Tongue (tissue), 2 donors: ENCODE data around the gene NEK5. TPM values are rescaled to one million over a fixed set of nuclear protein-coding genes. Genes with fewer than 3 reads are reported as not detected.
"Not testable (repeated sequence)": the region's sequence is repeated elsewhere in the genome, so short reads cannot be mapped to it uniquely, and the experiment has no call there.

ENCODE experiments used
- DNase-seq: peaks from one replicate; pipeline ENCODE4 v3.0.0-alpha.2; 2015
- total RNA-seq: library from RNA; depleted of rRNA; stranded (reverse); fragments of >200 nt; gene quantifications from one replicate; pipeline ENCODE4 v1.2.3, GENCODE V29; 2014

Gene NEK5
- total RNA-seq, 1 donor from 2014 or later = 0.72 TPM

DNA sequence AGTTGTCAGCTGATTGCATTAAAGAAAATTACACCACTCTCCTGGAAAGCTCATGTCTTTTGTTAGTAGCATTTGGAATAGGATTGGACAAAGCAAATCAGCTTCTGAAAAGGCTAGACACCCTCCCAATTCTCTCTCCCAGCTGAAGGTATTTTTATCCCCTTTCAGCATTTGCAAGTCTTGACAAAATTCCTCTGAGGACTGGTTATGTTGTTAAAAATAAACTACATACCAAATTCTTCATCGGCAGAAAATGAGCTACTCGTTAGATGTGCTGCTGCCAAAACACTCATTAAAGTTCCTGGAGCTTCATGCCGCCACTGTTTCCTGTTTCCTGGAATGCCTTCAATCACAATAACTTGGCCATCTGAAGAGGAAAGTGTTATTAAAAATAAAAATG is 67.3 kb downstream of the NEK5 start:
- DNase-seq = peak; percentile 11

DNA sequence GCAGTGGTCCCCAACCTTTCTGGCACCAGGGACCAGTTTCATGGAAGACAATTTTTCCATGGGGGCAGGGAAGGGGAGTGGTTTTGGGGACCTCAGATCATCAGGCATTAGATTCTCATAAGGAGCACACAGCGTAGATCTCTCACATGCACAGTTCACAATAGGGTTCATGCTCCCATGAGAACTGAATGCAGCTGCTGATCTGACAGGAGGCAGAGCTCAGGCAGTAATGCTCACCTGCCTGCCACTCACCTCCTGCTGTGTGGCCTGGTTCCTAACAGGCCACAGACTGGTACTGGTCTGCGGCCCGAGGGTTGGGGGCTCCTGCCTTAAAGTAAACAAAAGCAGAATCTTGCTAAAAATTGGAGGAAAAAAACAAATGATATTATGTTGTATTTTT is 67.8 kb downstream of the NEK5 start:
- not testable (repeated sequence) for DNase-seq

DNA sequence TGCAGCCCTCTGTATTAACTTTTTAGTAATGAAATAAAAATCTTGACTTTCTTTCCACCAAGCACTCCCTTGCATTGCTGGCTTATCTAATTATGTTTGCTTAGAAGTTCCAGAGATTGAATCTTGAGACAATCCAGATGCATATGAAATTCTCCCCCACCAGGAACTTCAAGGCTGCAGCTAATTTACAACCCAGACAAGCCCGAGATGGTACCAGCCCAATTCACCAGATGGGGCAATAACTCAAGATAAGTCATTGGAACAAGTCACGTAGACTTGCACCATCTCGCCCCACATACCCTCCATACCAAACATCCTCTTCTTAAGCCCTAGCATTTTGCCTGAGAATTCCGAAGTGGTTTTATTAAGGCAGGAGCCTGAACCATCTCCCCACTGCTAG is 75.4 kb downstream of the NEK5 start:
- DNase-seq = no peak

DNA sequence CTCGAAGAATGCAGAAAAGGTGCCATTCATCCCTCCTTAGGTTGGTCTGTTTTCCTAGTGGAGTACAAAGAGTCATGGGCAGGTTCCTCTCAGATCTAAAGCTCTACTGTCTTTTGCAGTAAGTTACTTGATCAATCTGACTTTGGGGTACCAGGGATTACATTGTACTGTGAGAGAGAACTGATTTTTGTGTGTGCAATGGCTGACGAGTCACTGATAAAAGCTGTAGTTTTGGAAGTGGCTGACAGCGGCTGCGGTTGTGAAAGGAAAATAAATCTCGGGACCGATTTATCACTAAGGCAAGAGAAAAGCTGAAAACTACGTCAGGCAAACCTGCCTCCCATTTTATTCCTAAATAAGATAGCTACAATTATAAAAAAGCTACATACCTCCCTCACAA is 77.5 kb downstream of the NEK5 start:
- no peak for DNase-seq

DNA sequence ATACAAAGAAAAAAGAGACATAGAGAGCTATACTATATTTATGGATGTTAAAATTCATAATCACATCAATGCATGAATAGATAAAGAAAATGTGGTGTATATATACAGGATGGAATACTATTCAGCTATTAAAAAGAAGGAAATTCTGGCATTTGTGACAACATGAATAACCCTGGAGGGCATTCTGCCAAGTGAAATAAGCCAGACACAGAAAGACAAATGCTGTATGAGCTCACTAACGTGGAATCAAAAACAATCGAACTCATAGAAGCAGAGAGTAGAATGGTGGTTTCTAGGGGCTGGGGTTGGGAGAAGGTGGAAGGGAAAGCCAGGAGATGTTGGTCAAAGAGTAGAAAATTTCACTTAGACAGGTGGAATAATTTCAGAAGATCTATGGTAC is 80.4 kb downstream of the NEK5 start:
- no peak for DNase-seq

DNA sequence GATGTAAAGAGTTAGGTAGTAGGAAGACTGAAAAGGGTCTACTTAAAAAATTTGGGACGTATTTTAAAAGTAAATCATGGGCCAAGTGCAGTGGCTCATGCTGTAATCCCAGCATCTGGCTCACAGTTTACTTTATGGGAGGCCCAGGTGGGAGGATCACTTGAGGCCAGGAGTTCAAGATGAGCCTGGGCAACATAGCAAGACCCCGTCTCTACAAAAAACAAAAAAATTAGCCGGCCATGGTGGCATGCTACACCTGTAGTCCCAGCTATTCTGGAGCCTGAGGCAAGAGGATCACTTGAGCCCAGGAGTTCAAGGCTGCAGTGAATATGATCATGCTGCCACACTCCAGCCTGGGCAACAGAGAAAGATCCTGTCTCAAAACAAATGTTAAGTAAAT is 81.4 kb downstream of the NEK5 start:
- DNase-seq = no peak

DNA sequence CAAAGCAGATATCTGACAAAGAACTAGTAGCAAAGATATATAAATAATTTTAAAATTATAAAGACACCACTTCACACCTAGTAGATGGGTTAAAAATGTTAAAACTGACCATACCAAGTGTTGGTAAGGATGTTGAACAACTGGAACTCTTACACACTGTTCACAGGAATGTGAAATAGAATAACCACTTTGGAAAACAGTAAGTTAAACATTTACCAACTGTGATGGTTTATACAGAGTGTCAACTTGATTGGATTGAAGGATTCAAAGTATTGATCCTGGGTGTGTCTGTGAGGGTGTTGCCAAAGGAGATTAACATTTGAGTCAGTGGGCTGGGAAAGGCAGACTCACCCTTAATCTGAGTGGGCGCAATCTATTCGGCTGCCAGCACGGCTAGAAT is 85.2 kb downstream of the NEK5 start:
- DNase-seq = no peak

DNA sequence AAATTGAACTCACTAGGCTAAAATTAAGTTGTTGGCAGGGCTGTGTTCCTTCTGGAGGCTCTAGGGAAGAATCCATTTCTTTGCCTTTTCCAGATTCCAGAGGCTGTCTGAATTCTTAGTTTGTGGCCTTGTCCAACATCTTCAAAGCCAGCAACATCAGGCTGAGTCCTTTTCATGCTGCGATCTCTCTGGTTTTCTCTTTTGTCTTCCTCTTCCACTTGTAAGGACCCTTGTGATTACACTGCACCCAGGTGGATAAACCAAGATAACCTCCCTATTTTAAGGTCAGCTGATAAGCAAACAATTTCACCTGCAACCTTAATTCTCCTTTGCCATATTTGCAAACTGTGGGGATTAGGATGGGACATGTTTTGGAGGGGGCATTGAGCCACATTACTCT is 92.8 kb downstream of the NEK5 start:
- DNase-seq = no peak

DNA sequence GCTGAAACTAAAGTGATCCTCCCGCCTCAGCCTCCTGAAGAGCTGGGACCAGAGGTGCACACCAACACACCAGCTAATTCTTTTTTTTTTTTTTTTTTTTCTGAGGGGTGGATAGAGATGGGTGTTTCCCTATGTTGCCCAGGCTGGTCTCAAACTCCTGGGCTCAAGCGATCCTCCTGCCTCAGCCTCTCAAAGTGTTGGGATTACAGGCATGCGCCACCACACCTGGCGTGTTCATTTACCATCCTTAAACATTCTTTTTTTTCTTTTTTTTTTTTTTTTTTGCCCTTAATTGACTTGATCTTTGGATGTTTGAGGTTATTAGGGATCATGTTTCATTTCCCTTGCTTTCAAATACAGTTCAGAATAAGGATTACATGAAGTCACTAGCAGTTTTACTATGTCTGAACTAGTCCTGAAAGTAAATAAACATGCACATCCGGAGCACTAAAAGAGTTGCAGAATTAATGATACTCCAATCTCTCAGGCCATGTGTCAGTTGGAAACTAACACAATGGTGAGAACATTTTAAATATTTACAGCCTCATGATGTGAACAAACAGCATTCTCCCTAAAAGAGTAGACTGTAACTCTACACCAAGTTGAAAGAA is 94.2 kb downstream of the NEK5 start:
- no peak for DNase-seq

DNA sequence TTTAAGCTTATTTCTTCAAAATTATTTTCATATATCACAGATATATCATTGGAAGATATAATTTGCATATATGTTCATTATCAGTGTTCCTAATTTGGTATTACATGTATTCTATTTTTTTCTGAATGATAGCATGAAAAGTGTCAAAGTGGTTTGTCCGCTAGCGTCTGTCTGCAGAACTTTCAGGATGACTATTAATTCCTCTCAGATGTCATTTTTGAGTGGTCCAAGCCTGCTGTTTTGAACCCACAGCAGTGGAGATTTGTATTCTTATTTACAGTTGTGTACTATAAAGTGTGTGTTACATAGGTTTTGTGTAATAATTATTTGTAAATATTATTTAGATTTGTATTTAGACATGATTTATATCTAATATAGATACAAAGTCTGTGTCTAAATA is 95.8 kb downstream of the NEK5 start:
- no peak for DNase-seq

DNA sequence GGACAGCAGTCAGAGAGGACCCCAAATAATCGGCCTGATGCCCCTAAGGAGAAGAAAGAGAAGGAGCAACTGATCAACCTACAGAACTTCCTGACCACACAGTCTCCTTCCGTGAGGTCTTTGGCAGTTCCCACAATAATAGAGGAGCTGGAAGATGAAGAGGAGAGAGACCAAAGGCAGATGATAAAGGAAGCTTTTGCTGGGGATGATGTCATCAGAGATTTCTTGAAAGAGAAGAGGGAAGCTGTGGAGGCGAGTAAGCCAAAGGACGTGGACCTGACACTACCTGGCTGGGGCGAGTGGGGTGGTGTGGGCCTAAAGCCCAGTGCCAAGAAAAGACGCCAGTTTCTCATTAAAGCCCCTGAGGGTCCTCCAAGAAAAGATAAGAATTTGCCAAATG is 98.5 kb downstream of the NEK5 start:
- DNase-seq = not testable (repeated sequence)

DNA sequence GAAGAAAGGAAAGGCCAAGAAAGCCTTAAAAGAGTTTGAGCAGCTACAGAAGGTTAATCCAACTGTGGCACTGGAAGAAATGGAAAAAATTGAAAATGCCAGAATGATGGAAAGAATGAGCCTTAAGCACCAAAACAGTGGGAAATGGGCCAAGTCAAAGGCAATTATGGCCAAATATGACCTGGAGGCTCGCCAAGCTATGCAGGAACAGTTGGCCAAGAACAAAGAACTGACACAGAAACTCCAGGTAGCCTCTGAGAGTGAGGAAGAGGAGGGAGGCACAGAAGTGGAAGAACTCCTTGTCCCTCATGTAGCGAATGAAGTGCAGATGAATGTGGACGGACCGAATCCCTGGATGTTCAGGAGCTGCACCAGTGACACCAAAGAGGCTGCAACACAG is 99.3 kb downstream of the NEK5 start:
- no peak for DNase-seq

DNA sequence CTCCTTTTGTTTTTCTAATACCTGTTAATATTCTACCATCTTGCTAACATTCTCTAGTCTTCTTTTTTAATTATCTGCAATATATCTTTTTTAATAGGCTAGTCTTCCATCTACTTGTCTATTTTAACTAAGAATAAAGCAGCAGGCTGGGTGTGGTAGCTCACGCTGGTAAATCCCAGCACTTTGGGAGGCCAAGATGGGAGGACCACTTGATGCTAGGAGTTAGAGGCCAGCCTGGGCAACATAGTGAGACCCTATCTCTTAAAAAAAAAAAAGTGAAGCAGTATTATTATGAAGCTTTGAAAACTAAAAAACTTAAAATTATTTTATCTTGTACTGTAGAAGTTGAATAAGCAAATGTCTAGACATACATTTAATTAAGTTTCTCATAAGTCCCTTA is 101.0 kb downstream of the NEK5 start:
- DNase-seq = no peak

DNA sequence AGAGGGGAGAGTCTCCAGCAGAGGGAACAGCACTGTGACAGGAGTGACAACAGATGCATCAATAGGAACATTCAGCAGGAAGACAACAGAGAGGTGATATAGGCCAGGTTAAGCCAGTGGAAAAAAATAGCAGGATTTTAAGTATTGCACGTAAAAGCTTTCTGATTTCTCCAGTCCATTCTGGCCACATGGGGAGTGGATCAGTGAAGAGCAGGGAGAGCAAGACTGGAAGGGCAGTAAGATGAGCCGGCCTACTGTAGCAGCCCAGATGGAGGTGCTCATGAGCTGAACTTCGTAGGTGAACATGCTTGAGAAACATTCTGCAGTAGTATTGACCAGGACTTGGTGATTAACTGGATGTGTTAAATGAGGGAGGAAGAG is 102.6 kb downstream of the NEK5 start:
- DNase-seq = no peak

DNA sequence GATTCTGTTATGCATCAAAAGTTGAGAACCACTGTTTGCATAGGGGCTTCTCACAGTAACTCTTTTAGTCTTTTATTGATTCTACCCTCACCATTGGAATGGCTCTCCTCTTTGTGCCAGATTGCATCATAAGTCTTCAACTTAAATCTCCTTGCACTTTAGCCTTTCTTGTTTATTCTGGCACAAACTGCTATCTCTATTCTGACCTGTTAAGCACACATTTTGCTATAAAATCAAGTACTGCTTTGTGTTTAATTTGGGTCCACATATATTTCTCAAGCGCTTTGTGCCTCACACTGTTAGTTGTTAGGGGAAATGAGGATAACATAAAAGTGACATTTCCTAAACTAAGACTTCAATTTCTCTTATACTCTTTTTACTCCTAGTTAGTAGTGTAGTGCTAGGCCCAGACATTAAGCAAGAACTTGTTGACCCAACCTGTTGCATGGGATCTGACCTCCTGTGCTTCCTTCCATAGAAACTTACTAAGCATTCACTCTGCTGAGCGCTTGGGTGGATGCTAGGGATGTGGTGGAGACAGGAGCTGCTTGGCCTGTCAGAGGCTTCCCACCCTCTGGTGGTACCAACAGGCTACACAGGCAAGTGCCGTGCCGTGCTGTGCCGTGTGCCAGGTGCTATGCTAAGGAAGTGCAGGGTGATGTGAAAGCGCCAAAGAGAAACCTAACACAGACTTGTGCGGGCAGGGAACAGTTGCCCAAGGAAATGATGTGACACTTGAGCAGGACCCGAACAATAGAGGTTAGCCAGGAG is 103.2 kb downstream of the NEK5 start:
- DNase-seq = no peak

DNA sequence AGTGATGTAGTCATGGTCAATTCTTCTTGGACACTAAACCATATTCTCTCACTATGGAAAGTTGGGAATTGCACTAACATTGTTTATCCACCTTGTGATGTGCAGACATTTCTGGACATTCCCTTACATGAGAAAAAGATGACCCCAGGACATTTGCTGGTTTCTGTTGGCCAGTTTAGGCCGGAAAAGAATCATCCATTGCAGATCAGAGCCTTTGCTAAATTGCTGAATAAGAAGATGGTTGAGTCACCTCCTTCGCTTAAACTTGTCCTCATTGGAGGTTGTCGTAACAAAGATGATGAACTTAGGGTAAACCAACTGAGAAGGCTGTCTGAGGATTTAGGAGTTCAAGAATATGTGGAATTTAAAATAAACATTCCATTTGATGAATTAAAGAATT is 104.4 kb downstream of the NEK5 start, which contains the start of gene UTP14C:
UTP14C (plus strand) TSS at position 211 of the 400 bp plus-strand sequence. CDS start 4,114 bp downstream, outside the sequence.
- no peak for DNase-seq

DNA sequence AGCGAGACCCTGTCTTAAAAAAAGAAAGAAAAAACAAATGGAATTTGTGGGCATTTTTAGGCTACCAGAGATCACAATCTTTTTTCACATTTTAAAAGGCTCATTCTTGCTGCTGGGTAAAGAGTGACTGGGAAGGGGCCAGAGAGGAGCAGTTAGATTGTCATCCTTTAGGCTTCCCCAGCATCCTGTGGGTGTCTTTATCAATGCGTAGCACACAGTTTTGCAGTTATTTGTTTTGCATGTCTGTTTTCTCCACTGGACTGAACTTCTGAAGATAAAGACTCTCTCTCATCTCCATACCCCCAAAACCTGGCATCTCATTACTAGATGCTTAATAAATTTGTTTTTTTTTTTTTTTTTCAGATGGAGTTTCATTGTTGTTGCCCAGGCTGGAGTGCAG is 106.5 kb downstream of the NEK5 start:
- DNase-seq = no peak

DNA sequence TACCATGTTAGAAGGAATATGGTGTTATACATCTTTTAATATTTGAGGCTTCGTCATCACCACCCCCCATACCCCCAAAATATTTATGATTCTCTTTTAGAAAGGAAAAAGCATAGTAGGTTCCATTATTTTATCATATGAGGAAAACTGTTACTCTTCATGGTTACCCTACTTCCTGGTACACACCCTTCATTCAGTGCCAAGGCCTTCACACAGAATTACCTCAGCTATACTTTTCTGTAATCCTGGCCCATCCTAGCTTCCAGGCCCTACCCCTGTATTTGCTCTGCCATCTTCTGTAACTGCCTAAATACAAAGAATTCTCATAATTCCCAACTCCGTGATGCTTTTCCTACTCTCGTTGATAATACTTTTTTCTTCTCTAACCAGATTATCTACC is 108.7 kb downstream of the NEK5 start:
- DNase-seq = no peak

DNA sequence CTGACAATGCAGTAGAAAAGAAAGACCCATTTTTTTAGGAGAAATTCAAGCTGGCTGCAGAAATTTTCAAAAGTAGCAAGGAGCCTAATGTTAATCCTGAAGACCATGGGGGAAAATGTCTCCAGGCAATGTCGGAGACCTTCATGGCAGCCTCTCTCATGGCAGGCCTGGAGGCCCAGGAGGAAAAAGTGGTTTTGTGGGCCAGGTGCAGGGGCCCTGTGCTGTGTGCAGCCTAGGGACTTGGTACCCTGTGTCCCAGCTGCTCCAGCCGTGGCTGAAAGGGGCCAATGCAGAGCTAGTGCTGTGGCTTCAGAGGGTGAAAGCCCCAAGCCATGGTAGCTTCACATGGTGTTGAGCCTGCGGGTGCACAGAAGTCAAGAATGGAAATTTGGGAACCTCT is 112.6 kb downstream of the NEK5 start:
- no peak for DNase-seq

DNA sequence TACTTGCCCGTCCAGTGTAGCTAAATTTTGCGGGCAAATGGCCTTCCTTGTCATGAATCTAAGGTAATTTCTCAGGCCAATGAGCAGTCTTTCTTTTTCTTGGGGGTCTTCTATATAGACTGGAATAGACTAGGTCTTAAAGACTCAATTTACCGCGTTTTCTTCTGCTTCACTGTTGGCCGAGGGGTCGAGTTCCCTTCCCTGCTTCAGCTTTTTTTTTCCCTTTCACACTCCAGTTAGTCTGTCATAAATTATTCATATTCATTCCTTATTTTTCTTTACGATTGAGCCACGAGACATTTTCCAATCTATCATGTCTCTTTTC is 116.4 kb downstream of the NEK5 start:
- DNase-seq = no peak

DNA sequence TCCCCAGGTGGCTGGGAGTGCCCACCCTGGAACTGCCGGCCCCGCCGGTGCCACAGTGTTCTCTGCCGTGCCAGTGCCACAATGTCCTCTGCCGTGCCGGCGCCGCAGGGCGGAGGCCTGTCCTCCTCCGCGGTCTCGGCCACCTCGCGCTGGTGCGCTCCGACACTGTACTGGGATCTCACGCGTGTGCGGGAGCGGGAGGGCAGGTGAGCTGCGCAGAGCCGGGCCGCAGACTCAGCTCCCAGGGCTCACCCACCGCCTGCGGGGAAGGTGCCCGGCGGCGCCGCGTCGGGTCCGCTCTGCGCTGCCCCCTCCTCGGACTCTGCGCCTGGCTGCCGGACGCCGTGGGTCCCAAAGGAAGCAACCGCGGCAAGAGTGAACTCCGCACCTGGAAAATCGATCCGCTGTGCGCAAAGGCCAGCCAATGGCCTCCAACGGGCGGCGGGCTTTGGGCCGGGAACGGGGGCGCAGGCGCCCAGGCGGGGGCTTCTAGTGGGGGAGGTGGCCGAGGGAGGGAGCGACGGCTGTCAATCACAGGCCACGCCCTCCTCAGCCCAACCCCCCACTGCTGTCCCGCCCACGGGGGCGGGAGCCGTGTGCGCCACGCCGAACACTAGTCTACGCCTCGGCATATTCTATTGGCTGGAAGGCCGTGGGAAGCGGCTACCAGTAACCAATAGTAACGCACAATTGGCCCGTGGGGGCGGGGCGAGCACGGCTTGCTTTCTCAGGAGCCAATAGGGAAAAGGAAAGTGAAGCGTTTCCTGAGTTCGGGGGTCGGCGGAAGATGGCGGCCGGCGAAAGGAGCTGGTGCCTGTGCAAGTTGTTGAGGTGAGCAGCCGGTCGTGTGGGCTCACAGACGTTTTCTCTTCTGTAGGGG is 117.0 kb downstream of the NEK5 start, which contains the start of gene ALG11:
ALG11 (plus strand) TSS at position 767 of the 880 bp plus-strand sequence; CDS start at position 788, 21 bp downstream.
- DNase-seq = peak; percentile 100

DNA sequence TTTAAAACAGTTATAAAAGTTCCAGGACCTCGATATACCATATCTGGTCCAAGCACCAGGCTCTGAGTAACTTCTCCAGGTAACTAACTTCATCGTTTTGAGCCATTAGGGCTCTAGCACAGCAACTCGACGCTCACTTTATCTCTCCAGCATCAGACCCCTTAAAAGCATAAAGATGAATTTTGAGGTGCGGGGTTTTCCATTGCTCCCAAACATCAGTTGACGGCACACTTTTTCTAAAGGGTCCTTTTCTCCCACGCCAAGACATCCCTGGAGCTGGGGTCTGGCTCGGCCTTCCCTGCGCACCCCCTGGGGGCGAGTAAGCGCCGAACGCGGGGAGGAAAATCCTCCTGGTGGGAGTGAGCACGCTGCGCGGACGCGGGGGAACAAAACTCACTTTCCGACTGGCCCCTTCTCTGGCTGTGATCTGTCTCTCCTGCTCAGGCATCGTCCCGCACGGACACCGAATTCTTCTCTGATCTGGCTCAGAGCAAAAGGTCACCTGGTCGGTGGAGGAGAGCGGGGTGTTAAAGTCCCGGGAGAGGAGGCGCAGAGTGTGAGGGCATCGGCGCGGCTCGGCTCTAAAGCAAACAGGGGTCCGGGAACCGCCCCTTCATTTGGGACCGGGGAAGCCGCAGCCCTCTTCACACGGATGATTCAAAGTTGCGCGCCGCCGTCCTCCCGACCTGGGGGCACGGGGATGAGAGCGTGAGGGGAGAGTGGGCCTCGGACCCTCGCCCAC is 117.8 kb downstream of the NEK5 start, which contains the start of gene ATP7B:
ATP7B (minus strand) TSS at position 561 of the 742 bp plus-strand sequence; CDS start at position 448, 113 bp downstream.
- DNase-seq = peak; percentile 26
